GM18870 (cell line): Measurements from ENCODE around the gene TGFBR3L.
"Not testable (repeated sequence)": the region's sequence is repeated elsewhere in the genome, so short reads cannot be mapped to it uniquely, and the experiment has no call there.

Experiments
- ATAC-seq: cut with Tn5 transposase; IDR thresholded peaks from one replicate; pipeline ENCODE4 v1.9.1; 2021; ENCODE audit warnings: moderate library complexity; ENCODE audit not compliant: unreplicated experiment

Gene TGFBR3L

GRCh38 chr19:7926727-7927604, 12.3 kb downstream of the TGFBR3L start:
- ATAC-seq, result no peak

GRCh38 chr19:7927605-7928333, 13.1 kb downstream of the TGFBR3L start:
- no peak for ATAC-seq

- no peak for ATAC-seq
Measured at GRCh38 chr19:7928334-7928706, 13.7 kb downstream of the TGFBR3L start.

GRCh38 chr19:7928741-7929701, 14.4 kb downstream of the TGFBR3L start:
- ATAC-seq, result no peak

- not testable (repeated sequence) for ATAC-seq
Measured at GRCh38 chr19:7930030-7930429, 15.4 kb downstream of the TGFBR3L start.

- ATAC-seq, result no peak
Measured at GRCh38 chr19:7930765-7931164, 16.1 kb downstream of the TGFBR3L start.

GRCh38 chr19:7931221-7932061, 16.8 kb downstream of the TGFBR3L start:
- no peak for ATAC-seq

- no peak for ATAC-seq
Measured at GRCh38 chr19:7932276-7932929, 17.8 kb downstream of the TGFBR3L start.

- no peak for ATAC-seq
Measured at GRCh38 chr19:7932930-7933300, 18.3 kb downstream of the TGFBR3L start.

GRCh38 chr19:7933411-7933810, 18.8 kb downstream of the TGFBR3L start:
- ATAC-seq, result no peak

- ATAC-seq, result no peak
Measured at GRCh38 chr19:7933828-7934725, 19.4 kb downstream of the TGFBR3L start.

GRCh38 chr19:7934766-7935165, 20.1 kb downstream of the TGFBR3L start:
- no peak for ATAC-seq

GRCh38 chr19:7940841-7941240, 26.2 kb downstream of the TGFBR3L start:
- no peak for ATAC-seq

- ATAC-seq, result no peak
Measured at GRCh38 chr19:7941895-7942596, 27.4 kb downstream of the TGFBR3L start.

- no peak for ATAC-seq
Measured at GRCh38 chr19:7942981-7943443, 28.4 kb downstream of the TGFBR3L start.

GRCh38 chr19:7943444-7944176, 29.0 kb downstream of the TGFBR3L start, which contains the start of gene TIMM44:
Gene TIMM44 (minus strand): TSS chr19:7943666. CDS start chr19:7943651, 15 bp downstream.
- ATAC-seq, result peak; percentile 93

GRCh38 chr19:7944177-7944761, 29.6 kb downstream of the TGFBR3L start:
- ATAC-seq, result peak; percentile 23
